Caco-2 (cell line): Measurements from ENCODE around the gene SH2D1B. TPM values are rescaled to one million over a fixed set of nuclear protein-coding genes. Genes with fewer than 3 reads are reported as not detected.

Source experiments
- BruUV-seq: library from RNA; stranded (reverse); fragments of 400-500 nt; replicated peaks from 2 replicates; lab custom pipeline; 2021; lab: Mats Ljungman, UMichigan
- CTCF ChIA-PET: fragments of 300-600 bp; sonication (Branson Sonifier 250); formaldehyde crosslinking; loops from one replicate; lab custom pipeline; 2022; ENCODE audit warnings: antibody characterized with exemption; lab: Charles Lee
- POLR2A ChIA-PET: fragments of 300-600 bp; sonication (Branson Sonifier 250); formaldehyde crosslinking; loops from one replicate; lab custom pipeline; 2022; ENCODE audit warnings: antibody characterized with exemption; lab: Charles Lee
- DNase-seq, 2 experiments: peaks; one replicate each; pipeline versions ENCODE4 v3.0.0 to v3.0.0-alpha.2; 2020 to 2022
- H3K27me3 ChIP-seq: replicated peaks from 2 replicates; pipeline ENCODE4 v1.6.0; 2011; ENCODE audit warnings: low read length; ENCODE audit not compliant: control insufficient read depth, insufficient read depth
- H3K36me3 ChIP-seq: 2 replicates; pipeline ENCODE4 v1.5.1; 2011; ENCODE audit warnings: low read length; ENCODE audit not compliant: control insufficient read depth, insufficient read depth
- H3K4me1 ChIP-seq: fragments of 250-450 bp; sonication (Bioruptor Pico); 2 replicates; pipeline ENCODE4 v1.5.1; 2020; ENCODE audit warnings: mild to moderate bottlenecking
- H3K4me3 ChIP-seq: 2 replicates; pipeline ENCODE4 v1.5.1; 2011; ENCODE audit warnings: low read depth, mild to moderate bottlenecking, control low read depth, low read length
- H3K9me3 ChIP-seq: fragments of 250-450 bp; sonication (Bioruptor Pico); 2 replicates; pipeline ENCODE4 v1.5.1; 2020; ENCODE audit warnings: mild to moderate bottlenecking, moderate library complexity
- H3K27ac Mint-ChIP-seq: one replicate; pipeline ENCODE4 v1.8.0; 2022; ENCODE audit warnings: mixed read lengths; ENCODE audit not compliant: unreplicated experiment
- H3K27me3 Mint-ChIP-seq: one replicate; pipeline ENCODE4 v1.8.0; 2022; ENCODE audit warnings: mixed read lengths; ENCODE audit not compliant: insufficient read depth, unreplicated experiment
- H3K36me3 Mint-ChIP-seq: one replicate; pipeline ENCODE4 v1.8.0; 2022; ENCODE audit warnings: mild to moderate bottlenecking, mixed read lengths; ENCODE audit not compliant: insufficient read depth, unreplicated experiment
- H3K4me1 Mint-ChIP-seq: one replicate; pipeline ENCODE4 v1.8.0; 2022; ENCODE audit warnings: low read depth, mixed read lengths; ENCODE audit not compliant: unreplicated experiment
- H3K4me3 Mint-ChIP-seq: one replicate; pipeline ENCODE4 v1.8.0; 2022; ENCODE audit warnings: mild to moderate bottlenecking, moderate library complexity, mixed read lengths; ENCODE audit not compliant: unreplicated experiment
- H3K9me3 Mint-ChIP-seq: one replicate; pipeline ENCODE4 v1.8.0; 2022; ENCODE audit warnings: mixed read lengths; ENCODE audit not compliant: unreplicated experiment
- CTCF ChIP-seq, 2 experiments: fragments of 200-600 bp in 1 of 2; IDR thresholded peaks; 1 replicate in 1 of 2; 2 replicates in 1 of 2; pipeline versions ENCODE4 v1.5.1 to v1.8.0; 2011 to 2022; ENCODE audit warnings: antibody characterized with exemption in 1 of 2, control low read depth in 1 of 2, inconsistent platforms in 1 of 2, low read depth in 1 of 2, low read length in 1 of 2, mild to moderate bottlenecking in 1 of 2, moderate library complexity in 1 of 2; ENCODE audit not compliant: insufficient read depth in 1 of 2, severe bottlenecking in 1 of 2, unreplicated experiment in 1 of 2
- intact Hi-C: fragments of 100-400 bp; cut with micrococcal nuclease; formaldehyde crosslinking; loops from one replicate; pipeline ENCODE4 v1.10.0; 2022; ENCODE audit not compliant: unreplicated experiment
- total RNA-seq: library from RNA; stranded (reverse); gene quantifications from 2 replicates; pipeline ENCODE4 v1.2.3, GENCODE V29; 2022

The SH2D1B gene
- total RNA-seq, 1 experiment from 2014 or later = not detected

GRCh38 chr1:162386292-162387225 is 25.4 kb downstream of the SH2D1B start:
- peaks cover 25% of the 10 kb centered on the region for H3K4me1 ChIP-seq
- Mint-ChIP-seq H3K27me3 (no peaks in the 10 kb centered on the region), H3K9me3 (no peaks in the 10 kb centered on the region), H3K36me3 (peaks cover under 1% of the 10 kb centered on the region), H3K4me1 (peaks cover 11% of the 10 kb centered on the region), H3K27ac (no peak overlapping the region), H3K4me3 (no peak overlapping the region)
- no peaks in the 10 kb centered on the region; the same call in 1 of the 2 replicates for H3K36me3 ChIP-seq
- intact Hi-C loops = loop anchor here (10.0 kb wide), 1 partner anchor 192 kb away; no protein-coding TSS in a partner anchor
- ChIA-PET POLR2A (interaction anchor here (0.5 kb wide), 1 partner anchor 16 kb away, joined by 4 read pairs; no protein-coding TSS in a partner anchor), CTCF (no interaction called here)
- no TSS peak for BruUV-seq
- TF ChIP-seq CTCF (IDR thresholded peaks at IDR 0.05; ENCODE audit: insufficient read depth in 1 of 2, low read depth in 1 of 2, low read length in 1 of 2, severe bottlenecking in 1 of 2, unreplicated experiment in 1 of 2) = no peak
- H3K9me3 ChIP-seq = no peaks in the 10 kb centered on the region
- DNase-seq = no peak
- no peaks in the 10 kb centered on the region for H3K27me3 ChIP-seq
- H3K4me3 ChIP-seq = no peak overlapping the region

- no peaks in the 10 kb centered on the region for H3K27me3 ChIP-seq
- no peaks in the 10 kb centered on the region for H3K9me3 ChIP-seq
- H3K4me3 ChIP-seq = no peak overlapping the region
- H3K36me3 ChIP-seq = no peaks in the 10 kb centered on the region; the same call in 1 of the 2 replicates
- DNase-seq = no peak
- intact Hi-C loops = loop anchor here (10.0 kb wide), 1 partner anchor 191 kb away; no protein-coding TSS in a partner anchor
- H3K9me3 Mint-ChIP-seq = no peaks in the 10 kb centered on the region
- H3K4me1 ChIP-seq = peaks cover 33% of the 10 kb centered on the region
- peaks cover 17% of the 10 kb centered on the region for H3K4me1 Mint-ChIP-seq
- BruUV-seq = no TSS peak
- no peak overlapping the region for H3K27ac Mint-ChIP-seq
- peaks cover 6% of the 10 kb centered on the region for H3K36me3 Mint-ChIP-seq
- CTCF ChIA-PET = no interaction called here
- POLR2A ChIA-PET = interaction anchor here (0.5 kb wide), 1 partner anchor 17 kb away, joined by 4 read pairs; no protein-coding TSS in a partner anchor
- H3K27me3 Mint-ChIP-seq = no peaks in the 10 kb centered on the region
- no peak for TF ChIP-seq CTCF (IDR thresholded peaks at IDR 0.05; ENCODE audit: insufficient read depth in 1 of 2, low read depth in 1 of 2, low read length in 1 of 2, severe bottlenecking in 1 of 2, unreplicated experiment in 1 of 2)
- H3K4me3 Mint-ChIP-seq = no peak overlapping the region
These were observed 26.2 kb downstream of the SH2D1B start for GRCh38 chr1:162385702-162386101.

GRCh38 chr1:162385280-162385623 is 26.7 kb downstream of the SH2D1B start:
- Mint-ChIP-seq H3K9me3 (no peaks in the 10 kb centered on the region), H3K36me3 (peaks cover 6% of the 10 kb centered on the region), H3K27me3 (no peaks in the 10 kb centered on the region), H3K4me3 (no peak overlapping the region), H3K4me1 (peaks cover 17% of the 10 kb centered on the region), H3K27ac (no peak overlapping the region)
- H3K27me3 ChIP-seq = no peaks in the 10 kb centered on the region
- intact Hi-C loops = loop anchor here (10.0 kb wide), 1 partner anchor 190 kb away; no protein-coding TSS in a partner anchor
- H3K4me1 ChIP-seq = peaks cover 38% of the 10 kb centered on the region
- no peak for TF ChIP-seq CTCF (IDR thresholded peaks at IDR 0.05; ENCODE audit: insufficient read depth in 1 of 2, low read depth in 1 of 2, low read length in 1 of 2, severe bottlenecking in 1 of 2, unreplicated experiment in 1 of 2)
- CTCF ChIA-PET = no interaction called here
- no peaks in the 10 kb centered on the region; the same call in 1 of the 2 replicates for H3K36me3 ChIP-seq
- BruUV-seq = no TSS peak
- H3K9me3 ChIP-seq = no peaks in the 10 kb centered on the region
- POLR2A ChIA-PET = no interaction called here
- no peak overlapping the region for H3K4me3 ChIP-seq
- no peak for DNase-seq
